IPS-NIHi11 (cell line): ENCODE data around the gene TUBA4A.

Experiments used
- DNase-seq: peaks from one replicate; pipeline ENCODE4 v3.0.0; 2012; ENCODE audit warnings: mixed read lengths, low spot score

Gene TUBA4A

GRCh38 chr2:219286436-219287115 is 32.9 kb upstream of the TUBA4A start:
- DNase-seq = no peak

- peak; percentile 83 for DNase-seq
Measured at GRCh38 chr2:219285894-219286425, 32.2 kb upstream of the TUBA4A start.

GRCh38 chr2:219285373-219285735 is 31.6 kb upstream of the TUBA4A start:
- DNase-seq = no peak

GRCh38 chr2:219284501-219285372 is 31.0 kb upstream of the TUBA4A start:
- DNase-seq = no peak

- no peak for DNase-seq
Measured at GRCh38 chr2:219282943-219283581, 29.3 kb upstream of the TUBA4A start.

GRCh38 chr2:219282375-219282774 is 28.7 kb upstream of the TUBA4A start:
- no peak for DNase-seq

- no peak for DNase-seq
Measured at GRCh38 chr2:219281588-219281987, 27.9 kb upstream of the TUBA4A start.

- DNase-seq = no peak
Measured at GRCh38 chr2:219280651-219281050, 26.9 kb upstream of the TUBA4A start.

- no peak for DNase-seq
Measured at GRCh38 chr2:219279916-219280516, 26.3 kb upstream of the TUBA4A start.

GRCh38 chr2:219279151-219279915 is 25.6 kb upstream of the TUBA4A start, which contains the start of gene DNAJB2:
Gene DNAJB2 (plus strand): TSS chr2:219279366. CDS start chr2:219279834, 468 bp downstream.
- peak; percentile 99 for DNase-seq

- no peak for DNase-seq
Measured at GRCh38 chr2:219278655-219279150, 25.0 kb upstream of the TUBA4A start.

GRCh38 chr2:219277703-219278654 is 24.3 kb upstream of the TUBA4A start:
- peak; percentile 83 for DNase-seq

- peak; percentile 73 for DNase-seq
Measured at GRCh38 chr2:219274361-219274921, 20.7 kb upstream of the TUBA4A start.

- DNase-seq = no peak
Measured at GRCh38 chr2:219273937-219274336, 20.2 kb upstream of the TUBA4A start.

GRCh38 chr2:219272995-219273394 is 19.3 kb upstream of the TUBA4A start:
- DNase-seq = no peak

GRCh38 chr2:219272356-219272755 is 18.6 kb upstream of the TUBA4A start:
- DNase-seq = no peak

GRCh38 chr2:219271021-219271420 is 17.3 kb upstream of the TUBA4A start:
- no peak for DNase-seq

GRCh38 chr2:219270055-219270372 is 16.3 kb upstream of the TUBA4A start:
- DNase-seq = no peak

GRCh38 chr2:219269362-219270054 is 15.8 kb upstream of the TUBA4A start:
- no peak for DNase-seq
